Measurements from ENCODE around the gene DEFB123.
A peak's percentile ranks its signal among the peaks of the same experiment; 100 is the strongest.

The DEFB123 gene

GRCh38 chr20:31494131-31494530 is 53.7 kb downstream of the DEFB123 start:
- H3K9ac ChIP-seq (ENCODE audit: low read length in 2 of 2): no peak overlapping the region
- peaks cover 16% of the 10 kb centered on the region for H3K4me1 ChIP-seq (ENCODE audit: control insufficient read depth, insufficient read depth, low read length)
- H3K27ac ChIP-seq (ENCODE audit: low read length): no peak overlapping the region
- no peak overlapping the region for H3K4me3 ChIP-seq (ENCODE audit: low read length in 2 of 2)
- no peaks in the 10 kb centered on the region for H3K36me3 ChIP-seq (ENCODE audit: control insufficient read depth in 2 of 2, insufficient read depth in 2 of 2, low read length in 2 of 2)
- no peaks in the 10 kb centered on the region for H3K9me3 ChIP-seq (ENCODE audit: control insufficient read depth in 2 of 2, low read length in 2 of 2)
- no peaks in the 10 kb centered on the region for H3K27me3 ChIP-seq (ENCODE audit: control insufficient read depth in 1 of 2, insufficient read depth in 2 of 2, low read length in 2 of 2)

GRCh38 chr20:31496761-31497295 is 56.4 kb downstream of the DEFB123 start:
- no peaks in the 10 kb centered on the region for H3K9me3 ChIP-seq (ENCODE audit: control insufficient read depth in 2 of 2, low read length in 2 of 2)
- H3K27ac ChIP-seq (ENCODE audit: low read length): peak overlapping the region; percentile 66
- H3K4me3 ChIP-seq (ENCODE audit: low read length in 2 of 2): peak overlapping the region; percentile 16 to 60
- H3K36me3 ChIP-seq (ENCODE audit: control insufficient read depth in 2 of 2, insufficient read depth in 2 of 2, low read length in 2 of 2): no peaks in the 10 kb centered on the region
- H3K27me3 ChIP-seq (ENCODE audit: control insufficient read depth in 1 of 2, insufficient read depth in 2 of 2, low read length in 2 of 2): no peaks in the 10 kb centered on the region
- peaks cover 16% of the 10 kb centered on the region for H3K4me1 ChIP-seq (ENCODE audit: control insufficient read depth, insufficient read depth, low read length)
- H3K9ac ChIP-seq (ENCODE audit: low read length in 2 of 2): peak overlapping the region in 1 of 2 donors; percentile 47

GRCh38 chr20:31497838-31498540 is 57.6 kb downstream of the DEFB123 start:
- no peaks in the 10 kb centered on the region for H3K9me3 ChIP-seq (ENCODE audit: control insufficient read depth in 2 of 2, low read length in 2 of 2)
- no peak overlapping the region for H3K27ac ChIP-seq (ENCODE audit: low read length)
- no peak overlapping the region for H3K9ac ChIP-seq (ENCODE audit: low read length in 2 of 2)
- H3K4me3 ChIP-seq (ENCODE audit: low read length in 2 of 2): no peak overlapping the region
- H3K27me3 ChIP-seq (ENCODE audit: control insufficient read depth in 1 of 2, insufficient read depth in 2 of 2, low read length in 2 of 2): no peaks in the 10 kb centered on the region
- no peaks in the 10 kb centered on the region for H3K36me3 ChIP-seq (ENCODE audit: control insufficient read depth in 2 of 2, insufficient read depth in 2 of 2, low read length in 2 of 2)
- H3K4me1 ChIP-seq (ENCODE audit: control insufficient read depth, insufficient read depth, low read length): peaks cover 16% of the 10 kb centered on the region

All from stomach smooth muscle (tissue), 2 donors.